WTC11 (cell line): ENCODE measurements around the gene ICA1. TPM values are rescaled to one million over a fixed set of nuclear protein-coding genes. Genes with fewer than 3 reads are reported as not detected.
A peak's percentile ranks its signal among the peaks of the same experiment; 100 is the strongest.

Source experiments
- ATAC-seq: fragments of 200-7000 bp; cut with Tn5 transposase; 2 replicates; pipeline ENCODE4 v1.10.0; 2021; ENCODE audit warnings: mild to moderate bottlenecking, moderate library complexity
- CTCF ChIA-PET: fragments of 300-600 bp; sonication (Branson Sonifier 250); formaldehyde crosslinking; loops from one replicate; lab custom pipeline; 2021; ENCODE audit warnings: antibody characterized with exemption; lab: Charles Lee
- POLR2A ChIA-PET: fragments of 350-600 bp; sonication (Branson Sonifier 250); formaldehyde crosslinking; loops from one replicate; lab custom pipeline; 2021; ENCODE audit warnings: antibody characterized with exemption; lab: Charles Lee
- DNase-seq: peaks from one replicate; pipeline ENCODE4 v3.0.0; 2021; ENCODE audit warnings: low spot score
- H3K27ac Mint-ChIP-seq: 2 replicates; pipeline ENCODE4 v1.8.0; 2021; ENCODE audit warnings: mixed read lengths
- H3K27me3 Mint-ChIP-seq: 2 replicates; pipeline ENCODE4 v1.8.0; 2021; ENCODE audit warnings: low read depth, mild to moderate bottlenecking, moderate library complexity, mixed read lengths
- H3K36me3 Mint-ChIP-seq: 2 replicates; pipeline ENCODE4 v1.8.0; 2021; ENCODE audit warnings: mixed read lengths
- H3K4me1 Mint-ChIP-seq: 2 replicates; pipeline ENCODE4 v1.8.0; 2022; ENCODE audit warnings: mixed read lengths
- H3K4me3 Mint-ChIP-seq: 2 replicates; pipeline ENCODE4 v1.8.0; 2021; ENCODE audit warnings: mild to moderate bottlenecking, moderate library complexity, mixed read lengths
- H3K9me3 Mint-ChIP-seq: 2 replicates; pipeline ENCODE4 v1.8.0; 2021; ENCODE audit warnings: mixed read lengths
- ATF1 ChIP-seq: sonication (generic); formaldehyde crosslinking; IDR thresholded peaks from 2 replicates; pipeline ENCODE4 v1.8.1; 2023; ENCODE audit warnings: mild to moderate bottlenecking, moderate library complexity, missing genetic modification reagents
- CBFB ChIP-seq: sonication (generic); formaldehyde crosslinking; IDR thresholded peaks from 2 replicates; pipeline ENCODE4 v1.8.1; 2022; ENCODE audit warnings: mild to moderate bottlenecking, low read depth, missing genetic modification reagents
- ELF4 ChIP-seq: sonication (generic); formaldehyde crosslinking; IDR thresholded peaks from 2 replicates; pipeline ENCODE4 v1.8.1; 2022; ENCODE audit warnings: low read depth, mild to moderate bottlenecking, moderate library complexity, missing genetic modification reagents
- FOXK1 ChIP-seq: sonication (generic); formaldehyde crosslinking; IDR thresholded peaks from 2 replicates; pipeline ENCODE4 v1.8.0; 2022; ENCODE audit warnings: mild to moderate bottlenecking, moderate library complexity, missing genetic modification reagents
- HMGA2 ChIP-seq: fragments of 250-450 bp; sonication (Bioruptor Pico); IDR thresholded peaks from 2 replicates; pipeline ENCODE4 v1.4.0; 2021; ENCODE audit warnings: mild to moderate bottlenecking, moderate library complexity
- NFE2L1 ChIP-seq: sonication (generic); formaldehyde crosslinking; IDR thresholded peaks from 2 replicates; pipeline ENCODE4 v1.8.1; 2023; ENCODE audit warnings: missing genetic modification reagents
- NFYB ChIP-seq: sonication (generic); formaldehyde crosslinking; conservative IDR thresholded peaks from 2 replicates; pipeline ENCODE4 v1.8.0; 2022; ENCODE audit warnings: low read depth, missing genetic modification reagents
- PRRX2 ChIP-seq: fragments of 250-450 bp; sonication (Bioruptor Pico); IDR thresholded peaks from 2 replicates; pipeline ENCODE4 v1.8.0; 2021; ENCODE audit warnings: mild to moderate bottlenecking
- RORB ChIP-seq: fragments of 250-450 bp; sonication (Bioruptor Pico); IDR thresholded peaks from 2 replicates; pipeline ENCODE4 v1.9.0; 2021; ENCODE audit warnings: mild to moderate bottlenecking
- ZNF263 ChIP-seq: sonication (generic); formaldehyde crosslinking; IDR thresholded peaks from 2 replicates; pipeline ENCODE4 v1.8.1; 2022; ENCODE audit warnings: low read depth, mild to moderate bottlenecking, moderate library complexity, missing genetic modification reagents
- total RNA-seq: library from RNA; stranded (reverse); gene quantifications from 3 replicates; pipeline ENCODE4 v1.2.3, GENCODE V29; 2021
- TF ChIP-seq, protein P1 (sequence below): fragments of 200-600 bp; IDR thresholded peaks from 2 replicates; pipeline ENCODE4 v1.8.0; 2022; ENCODE audit warnings: antibody characterized with exemption
- TF ChIP-seq, protein P2 (sequence below): sonication (generic); formaldehyde crosslinking; IDR thresholded peaks from 2 replicates; pipeline ENCODE4 v1.8.1; 2023; ENCODE audit warnings: mild to moderate bottlenecking, missing genetic modification reagents, borderline replicate concordance
- TF ChIP-seq, protein P3 (sequence below): sonication (generic); formaldehyde crosslinking; conservative IDR thresholded peaks from 2 replicates; pipeline ENCODE4 v1.8.1; 2022; ENCODE audit warnings: mild to moderate bottlenecking, missing genetic modification reagents
- TF ChIP-seq, protein P4 (sequence below): fragments of 250-450 bp; sonication (Bioruptor Pico); IDR thresholded peaks from 2 replicates; pipeline ENCODE4 v2.1.2; 2022; ENCODE audit warnings: mild to moderate bottlenecking, moderate library complexity

Gene ICA1
- total RNA-seq, 1 experiment from 2014 or later = 31.2 TPM

DNA sequence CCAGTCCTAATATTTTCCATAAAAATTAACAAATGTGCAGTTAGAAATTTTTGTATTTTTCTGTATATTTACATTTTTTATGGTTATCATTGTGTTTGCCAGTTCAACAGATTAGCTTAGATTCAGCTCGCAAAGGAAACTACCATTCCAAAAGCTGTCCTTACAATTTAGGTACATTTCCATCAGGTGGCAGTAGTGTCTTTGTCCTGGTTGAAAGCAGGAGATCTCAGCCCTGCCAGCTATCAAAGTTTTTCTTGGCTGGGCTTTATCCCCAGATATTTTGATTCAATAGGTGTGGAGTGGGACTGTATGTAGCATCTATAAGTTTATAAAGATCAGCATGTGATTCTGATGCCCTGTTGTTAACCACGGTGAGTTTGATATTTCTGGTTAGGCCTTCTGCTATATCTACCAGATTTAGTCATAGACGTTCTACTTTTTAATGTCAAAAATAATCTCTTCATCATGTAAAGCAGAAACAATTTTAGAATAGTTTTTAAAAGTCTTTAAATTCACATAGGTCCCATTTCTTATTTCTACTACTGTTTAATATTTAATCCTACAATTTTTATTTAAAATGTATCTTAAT is 15.5 kb upstream of the ICA1 start:
- Mint-ChIP-seq H3K4me3 (no peak overlapping the region), H3K9me3 (no peaks in the 10 kb centered on the region), H3K36me3 (no peaks in the 10 kb centered on the region), H3K4me1 (peaks cover 5% of the 10 kb centered on the region), H3K27ac (no peak overlapping the region), H3K27me3 (no peaks in the 10 kb centered on the region)
- POLR2A ChIA-PET = no interaction called here
- no peak for TF ChIP-seq RORB (CRISPR knock-in tag)
- TF ChIP-seq NFYB = no peak
- TF ChIP-seq ELF4 (CRISPR knock-in tag) = no peak
- no peak for TF ChIP-seq FOXK1 (CRISPR knock-in tag)
- TF ChIP-seq, protein P1, sequence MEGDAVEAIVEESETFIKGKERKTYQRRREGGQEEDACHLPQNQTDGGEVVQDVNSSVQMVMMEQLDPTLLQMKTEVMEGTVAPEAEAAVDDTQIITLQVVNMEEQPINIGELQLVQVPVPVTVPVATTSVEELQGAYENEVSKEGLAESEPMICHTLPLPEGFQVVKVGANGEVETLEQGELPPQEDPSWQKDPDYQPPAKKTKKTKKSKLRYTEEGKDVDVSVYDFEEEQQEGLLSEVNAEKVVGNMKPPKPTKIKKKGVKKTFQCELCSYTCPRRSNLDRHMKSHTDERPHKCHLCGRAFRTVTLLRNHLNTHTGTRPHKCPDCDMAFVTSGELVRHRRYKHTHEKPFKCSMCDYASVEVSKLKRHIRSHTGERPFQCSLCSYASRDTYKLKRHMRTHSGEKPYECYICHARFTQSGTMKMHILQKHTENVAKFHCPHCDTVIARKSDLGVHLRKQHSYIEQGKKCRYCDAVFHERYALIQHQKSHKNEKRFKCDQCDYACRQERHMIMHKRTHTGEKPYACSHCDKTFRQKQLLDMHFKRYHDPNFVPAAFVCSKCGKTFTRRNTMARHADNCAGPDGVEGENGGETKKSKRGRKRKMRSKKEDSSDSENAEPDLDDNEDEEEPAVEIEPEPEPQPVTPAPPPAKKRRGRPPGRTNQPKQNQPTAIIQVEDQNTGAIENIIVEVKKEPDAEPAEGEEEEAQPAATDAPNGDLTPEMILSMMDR = 0 out of 2 replicates have a peak, but pooled peaks have one; percentile 30
- TF ChIP-seq, protein P2, sequence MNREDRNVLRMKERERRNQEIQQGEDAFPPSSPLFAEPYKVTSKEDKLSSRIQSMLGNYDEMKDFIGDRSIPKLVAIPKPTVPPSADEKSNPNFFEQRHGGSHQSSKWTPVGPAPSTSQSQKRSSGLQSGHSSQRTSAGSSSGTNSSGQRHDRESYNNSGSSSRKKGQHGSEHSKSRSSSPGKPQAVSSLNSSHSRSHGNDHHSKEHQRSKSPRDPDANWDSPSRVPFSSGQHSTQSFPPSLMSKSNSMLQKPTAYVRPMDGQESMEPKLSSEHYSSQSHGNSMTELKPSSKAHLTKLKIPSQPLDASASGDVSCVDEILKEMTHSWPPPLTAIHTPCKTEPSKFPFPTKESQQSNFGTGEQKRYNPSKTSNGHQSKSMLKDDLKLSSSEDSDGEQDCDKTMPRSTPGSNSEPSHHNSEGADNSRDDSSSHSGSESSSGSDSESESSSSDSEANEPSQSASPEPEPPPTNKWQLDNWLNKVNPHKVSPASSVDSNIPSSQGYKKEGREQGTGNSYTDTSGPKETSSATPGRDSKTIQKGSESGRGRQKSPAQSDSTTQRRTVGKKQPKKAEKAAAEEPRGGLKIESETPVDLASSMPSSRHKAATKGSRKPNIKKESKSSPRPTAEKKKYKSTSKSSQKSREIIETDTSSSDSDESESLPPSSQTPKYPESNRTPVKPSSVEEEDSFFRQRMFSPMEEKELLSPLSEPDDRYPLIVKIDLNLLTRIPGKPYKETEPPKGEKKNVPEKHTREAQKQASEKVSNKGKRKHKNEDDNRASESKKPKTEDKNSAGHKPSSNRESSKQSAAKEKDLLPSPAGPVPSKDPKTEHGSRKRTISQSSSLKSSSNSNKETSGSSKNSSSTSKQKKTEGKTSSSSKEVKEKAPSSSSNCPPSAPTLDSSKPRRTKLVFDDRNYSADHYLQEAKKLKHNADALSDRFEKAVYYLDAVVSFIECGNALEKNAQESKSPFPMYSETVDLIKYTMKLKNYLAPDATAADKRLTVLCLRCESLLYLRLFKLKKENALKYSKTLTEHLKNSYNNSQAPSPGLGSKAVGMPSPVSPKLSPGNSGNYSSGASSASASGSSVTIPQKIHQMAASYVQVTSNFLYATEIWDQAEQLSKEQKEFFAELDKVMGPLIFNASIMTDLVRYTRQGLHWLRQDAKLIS = no peak
- no peak for TF ChIP-seq CBFB (CRISPR knock-in tag)
- DNase-seq (no peak), ATAC-seq (peak; percentile 92)
- CTCF ChIA-PET = interaction anchor here (0.6 to 3.2 kb wide), 19 partner anchors 9 to 634 kb away, joined by 3 to 71 read pairs (median 4); no protein-coding TSS in a partner anchor

DNA sequence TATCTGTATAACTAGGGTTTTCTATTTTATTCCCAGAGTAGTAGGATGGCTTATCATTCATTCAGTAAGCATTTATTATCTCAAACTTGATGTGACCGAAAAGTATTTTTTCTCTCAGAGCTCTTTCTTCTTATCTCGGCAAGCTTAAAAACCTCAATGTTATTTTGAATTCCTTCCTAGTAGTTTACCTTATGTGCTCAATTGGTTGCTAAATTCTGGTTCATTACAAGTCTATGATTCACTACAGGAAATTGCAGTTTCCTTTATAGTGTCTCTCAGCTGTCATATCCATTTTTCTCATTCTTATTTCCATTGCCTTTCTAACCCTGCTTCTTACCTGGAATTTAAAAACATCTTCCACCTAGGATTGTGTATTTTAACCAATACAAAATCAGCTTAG is 12.6 kb upstream of the ICA1 start:
- Mint-ChIP-seq H3K27me3 (no peaks in the 10 kb centered on the region), H3K4me1 (peaks cover 4% of the 10 kb centered on the region; the same call in 1 of the 2 replicates), H3K27ac (no peak overlapping the region), H3K36me3 (no peaks in the 10 kb centered on the region), H3K9me3 (no peaks in the 10 kb centered on the region), H3K4me3 (no peak overlapping the region)
- POLR2A ChIA-PET = no interaction called here
- CTCF ChIA-PET = interaction anchor here (1.4 kb wide), 1 partner anchor 21 kb away, joined by 3 read pairs; no protein-coding TSS in a partner anchor
- DNase-seq = no peak
- TF ChIP-seq, protein P3, sequence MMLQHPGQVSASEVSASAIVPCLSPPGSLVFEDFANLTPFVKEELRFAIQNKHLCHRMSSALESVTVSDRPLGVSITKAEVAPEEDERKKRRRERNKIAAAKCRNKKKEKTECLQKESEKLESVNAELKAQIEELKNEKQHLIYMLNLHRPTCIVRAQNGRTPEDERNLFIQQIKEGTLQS (CRISPR knock-in tag) = no peak
- no peak for TF ChIP-seq PRRX2 (CRISPR knock-in tag)
- TF ChIP-seq ELF4 (CRISPR knock-in tag) = no peak
- ATAC-seq = no peak

DNA sequence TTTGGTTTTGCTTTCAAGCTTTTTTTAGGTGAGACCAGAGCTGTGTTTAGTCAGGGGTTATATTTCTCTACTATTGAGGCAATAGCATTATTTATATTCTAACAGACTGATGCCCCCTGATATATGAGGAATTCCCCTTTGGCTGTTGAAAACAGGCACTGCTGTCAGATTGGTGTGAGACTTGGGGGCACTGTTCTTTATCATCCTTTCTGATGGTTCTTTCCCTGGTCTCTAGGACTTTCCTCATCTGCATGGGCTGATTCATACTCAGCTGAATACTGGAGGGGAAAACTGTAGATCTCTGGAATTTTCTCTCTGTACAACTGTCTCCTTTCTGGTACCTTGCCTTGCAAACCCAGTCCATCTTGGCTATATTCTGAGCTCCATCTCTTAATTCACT is 10.0 kb upstream of the ICA1 start:
- Mint-ChIP-seq H3K27ac (no peak overlapping the region), H3K4me1 (no peaks in the 10 kb centered on the region), H3K27me3 (no peaks in the 10 kb centered on the region), H3K36me3 (no peaks in the 10 kb centered on the region), H3K9me3 (no peaks in the 10 kb centered on the region), H3K4me3 (no peak overlapping the region)
- DNase-seq (no peak), ATAC-seq (no peak)
- CTCF ChIA-PET = no interaction called here
- TF ChIP-seq, protein P3 (CRISPR knock-in tag) = no peak
- TF ChIP-seq ATF1 (CRISPR knock-in tag) = no peak
- TF ChIP-seq NFE2L1 = no peak
- TF ChIP-seq HMGA2 (CRISPR knock-in tag) = no peak
- TF ChIP-seq, protein P4, sequence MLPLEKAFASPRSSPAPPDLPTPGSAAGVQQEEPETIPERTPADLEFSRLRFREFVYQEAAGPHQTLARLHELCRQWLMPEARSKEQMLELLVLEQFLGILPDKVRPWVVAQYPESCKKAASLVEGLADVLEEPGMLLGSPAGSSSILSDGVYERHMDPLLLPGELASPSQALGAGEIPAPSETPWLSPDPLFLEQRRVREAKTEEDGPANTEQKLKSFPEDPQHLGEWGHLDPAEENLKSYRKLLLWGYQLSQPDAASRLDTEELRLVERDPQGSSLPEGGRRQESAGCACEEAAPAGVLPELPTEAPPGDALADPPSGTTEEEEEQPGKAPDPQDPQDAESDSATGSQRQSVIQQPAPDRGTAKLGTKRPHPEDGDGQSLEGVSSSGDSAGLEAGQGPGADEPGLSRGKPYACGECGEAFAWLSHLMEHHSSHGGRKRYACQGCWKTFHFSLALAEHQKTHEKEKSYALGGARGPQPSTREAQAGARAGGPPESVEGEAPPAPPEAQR (CRISPR knock-in tag) = no peak
- TF ChIP-seq ZNF263 (CRISPR knock-in tag) = no peak
- POLR2A ChIA-PET = no interaction called here
